HCT116 (cell line): ENCODE data around the gene RYR3.

Experiments
- CEBPB ChIP-seq: IDR thresholded peaks from 2 replicates; pipeline ENCODE4 v1.6.1; 2012; ENCODE audit warnings: low read depth
- EGR1 ChIP-seq: IDR thresholded peaks from 2 replicates; pipeline ENCODE4 v1.6.1; 2012; ENCODE audit warnings: low read depth
- FOSL1 ChIP-seq: IDR thresholded peaks from 2 replicates; pipeline ENCODE4 v1.6.1; 2012; ENCODE audit warnings: low read depth
- RAD21 ChIP-seq: IDR thresholded peaks from 2 replicates; pipeline ENCODE4 v1.6.1; 2012; ENCODE audit warnings: low read depth, mild to moderate bottlenecking
- TCF7L2 ChIP-seq: IDR thresholded peaks from 2 replicates; pipeline ENCODE4 v1.7.0; 2011; ENCODE audit warnings: borderline replicate concordance, inconsistent platforms; ENCODE audit not compliant: insufficient read depth, insufficient read length; ENCODE audit errors: extremely low read depth
- TF ChIP-seq, protein P1 (sequence below), 3 experiments: fragments of 200-600 bp in 1 of 3; sonication (generic) in 1 of 3; IDR thresholded peaks in 2 of 3; conservative IDR thresholded peaks in 1 of 3; 2 replicates each; pipeline ENCODE4 v1.5.1; 2012 to 2017; ENCODE audit warnings: low read depth in 2 of 3, low read length in 2 of 3, antibody characterized with exemption in 1 of 3, borderline replicate concordance in 1 of 3, control low read depth in 1 of 3, mild to moderate bottlenecking in 1 of 3, mixed read lengths in 1 of 3, mixed run types in 1 of 3, moderate library complexity in 1 of 3; ENCODE audit not compliant: insufficient read depth in 1 of 3

DNA sequence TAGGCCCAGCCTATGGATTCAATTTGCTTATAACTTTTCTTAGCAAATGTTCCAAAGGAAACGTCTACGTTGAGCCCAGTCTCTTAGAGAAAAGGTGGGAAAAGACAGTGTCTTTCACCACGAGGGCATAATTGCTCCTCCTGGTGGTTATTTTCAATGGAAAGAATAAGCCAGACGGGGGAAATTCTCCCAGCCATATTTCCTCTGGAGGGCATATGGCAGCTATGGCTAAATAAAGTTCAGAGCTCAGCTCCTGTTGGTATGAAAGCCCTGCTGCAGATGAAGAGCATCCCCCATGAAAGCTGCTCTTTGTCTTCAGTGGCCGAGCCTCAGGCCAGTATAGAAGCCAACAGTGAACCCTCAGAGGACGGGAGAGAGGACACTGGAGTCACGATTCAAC is 297.9 kb downstream of the RYR3 start:
- no peak for TF ChIP-seq FOSL1
- no peak for TF ChIP-seq CEBPB
- TF ChIP-seq, protein P1, sequence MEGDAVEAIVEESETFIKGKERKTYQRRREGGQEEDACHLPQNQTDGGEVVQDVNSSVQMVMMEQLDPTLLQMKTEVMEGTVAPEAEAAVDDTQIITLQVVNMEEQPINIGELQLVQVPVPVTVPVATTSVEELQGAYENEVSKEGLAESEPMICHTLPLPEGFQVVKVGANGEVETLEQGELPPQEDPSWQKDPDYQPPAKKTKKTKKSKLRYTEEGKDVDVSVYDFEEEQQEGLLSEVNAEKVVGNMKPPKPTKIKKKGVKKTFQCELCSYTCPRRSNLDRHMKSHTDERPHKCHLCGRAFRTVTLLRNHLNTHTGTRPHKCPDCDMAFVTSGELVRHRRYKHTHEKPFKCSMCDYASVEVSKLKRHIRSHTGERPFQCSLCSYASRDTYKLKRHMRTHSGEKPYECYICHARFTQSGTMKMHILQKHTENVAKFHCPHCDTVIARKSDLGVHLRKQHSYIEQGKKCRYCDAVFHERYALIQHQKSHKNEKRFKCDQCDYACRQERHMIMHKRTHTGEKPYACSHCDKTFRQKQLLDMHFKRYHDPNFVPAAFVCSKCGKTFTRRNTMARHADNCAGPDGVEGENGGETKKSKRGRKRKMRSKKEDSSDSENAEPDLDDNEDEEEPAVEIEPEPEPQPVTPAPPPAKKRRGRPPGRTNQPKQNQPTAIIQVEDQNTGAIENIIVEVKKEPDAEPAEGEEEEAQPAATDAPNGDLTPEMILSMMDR (IDR thresholded peaks at IDR 0.05 in 2 of 3, conservative IDR thresholded peaks at IDR 0.05 in 1 of 3; ENCODE audit: borderline replicate concordance in 1 of 3, insufficient read depth in 1 of 3, low read depth in 2 of 3, low read length in 2 of 3) = peak; percentile 17 to 49 (median 23); a peak in 5 of 6 replicates
- TF ChIP-seq RAD21 = peak; percentile 28; the same call in 1 of the 2 replicates
- no peak for TF ChIP-seq EGR1
- no peak for TF ChIP-seq TCF7L2
